ENCODE results near the gene CD81.

CD81 gene

DNA sequence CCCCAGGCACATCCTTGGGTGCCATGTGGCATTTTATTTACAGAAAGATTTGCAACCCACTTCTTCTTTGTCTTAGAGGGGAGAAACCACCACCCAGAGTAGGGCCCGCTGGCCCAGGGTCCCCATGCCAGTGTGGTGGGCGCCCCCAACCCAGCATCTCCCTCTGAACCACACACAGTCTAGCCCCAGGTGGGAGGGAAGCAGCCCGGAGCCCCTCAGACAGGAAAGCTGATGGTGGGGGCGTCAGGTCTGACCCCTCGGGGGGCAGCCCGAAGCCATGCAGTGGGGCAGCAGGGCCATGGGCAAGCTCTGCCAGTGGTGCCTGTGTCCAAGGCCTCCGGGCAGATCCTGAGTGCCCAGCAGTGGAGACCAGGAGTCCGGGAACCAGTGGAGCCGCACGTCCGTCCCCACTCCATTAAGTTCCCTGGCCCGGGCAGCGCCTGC is 55.5 kb downstream of the CD81 start:
- TF ChIP-seq CTCF (IDR thresholded peaks at IDR 0.05; ENCODE audit: low read depth, low read length, missing control alignments), result no peak
- no peak for DNase-seq (ENCODE audit: extremely low read depth, low read depth)
- H3K4me3 ChIP-seq (replicated peaks; ENCODE audit: low read depth, low read length), result no peak overlapping the region

GRCh38 chr11:2433106-2433925 is 56.2 kb downstream of the CD81 start:
- TF ChIP-seq CTCF (IDR thresholded peaks at IDR 0.05; ENCODE audit: low read depth, low read length, missing control alignments), result no peak
- no peak for DNase-seq (ENCODE audit: extremely low read depth, low read depth)
- H3K4me3 ChIP-seq (replicated peaks; ENCODE audit: low read depth, low read length), result no peak overlapping the region

DNA sequence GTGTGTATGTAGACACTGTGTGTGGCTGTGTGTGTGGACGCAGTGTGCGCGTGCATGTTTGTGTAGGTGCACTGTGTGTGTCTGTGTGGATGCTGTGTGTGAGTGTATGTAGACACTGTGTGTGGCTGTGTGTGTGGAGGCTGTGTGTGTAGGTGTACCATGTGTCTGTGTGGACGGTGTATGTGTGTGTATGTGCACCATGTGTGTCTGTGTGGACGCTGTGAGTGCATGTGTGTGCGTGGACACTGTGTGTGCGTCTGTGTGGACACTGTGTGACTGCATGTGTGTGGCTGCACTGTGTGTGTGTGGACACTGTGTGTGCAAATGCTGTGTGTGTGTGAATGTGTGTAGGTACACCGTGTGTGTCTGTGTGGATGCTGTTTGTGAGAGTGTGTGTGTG is 56.9 kb downstream of the CD81 start:
- DNase-seq (ENCODE audit: extremely low read depth, low read depth), result no peak
- H3K4me3 ChIP-seq (replicated peaks; ENCODE audit: low read depth, low read length), result no peak overlapping the region
- no peak for TF ChIP-seq CTCF (IDR thresholded peaks at IDR 0.05; ENCODE audit: low read depth, low read length, missing control alignments)

GRCh38 chr11:2434506-2435255 is 57.6 kb downstream of the CD81 start:
- DNase-seq (ENCODE audit: extremely low read depth, low read depth), result no peak
- no peak overlapping the region for H3K4me3 ChIP-seq (replicated peaks; ENCODE audit: low read depth, low read length)
- TF ChIP-seq CTCF (IDR thresholded peaks at IDR 0.05; ENCODE audit: low read depth, low read length, missing control alignments), result no peak

- no peak overlapping the region for H3K4me3 ChIP-seq (replicated peaks; ENCODE audit: low read depth, low read length)
- no peak for TF ChIP-seq CTCF (IDR thresholded peaks at IDR 0.05; ENCODE audit: low read depth, low read length, missing control alignments)
- DNase-seq (ENCODE audit: extremely low read depth, low read depth), result no peak
Observed at GRCh38 chr11:2435288-2436012, 58.3 kb downstream of the CD81 start.

GRCh38 chr11:2436013-2436520 is 59.0 kb downstream of the CD81 start:
- no peak for DNase-seq (ENCODE audit: extremely low read depth, low read depth)
- no peak for TF ChIP-seq CTCF (IDR thresholded peaks at IDR 0.05; ENCODE audit: low read depth, low read length, missing control alignments)
- no peak overlapping the region for H3K4me3 ChIP-seq (replicated peaks; ENCODE audit: low read depth, low read length)

Measured in HFF-Myc (cell line).